ENCODE results near the gene CFL2. TPM values are rescaled to one million over a fixed set of nuclear protein-coding genes. Genes with fewer than 3 reads are reported as not detected.
A peak's percentile ranks its signal among the peaks of the same experiment; 100 is the strongest.

The CFL2 gene
- total RNA-seq, 1 experiment from 2014 or later, result 61.0 TPM

GRCh38 chr14:34680806-34681479 is 33.5 kb downstream of the CFL2 start:
- in situ Hi-C loops (cut with HindIII; ENCODE audit: low sequenced_read_pairs), result no loop called here
- DNase-seq (ENCODE audit: low spot score), result no peak

- in situ Hi-C loops (cut with HindIII; ENCODE audit: low sequenced_read_pairs), result no loop called here
- DNase-seq (ENCODE audit: low spot score), result no peak
Observed at GRCh38 chr14:34678735-34679134, 35.7 kb downstream of the CFL2 start.

- no peak for DNase-seq (ENCODE audit: low spot score)
- in situ Hi-C loops (cut with HindIII; ENCODE audit: low sequenced_read_pairs), result no loop called here
Observed at GRCh38 chr14:34678306-34678705, 36.1 kb downstream of the CFL2 start.

DNA sequence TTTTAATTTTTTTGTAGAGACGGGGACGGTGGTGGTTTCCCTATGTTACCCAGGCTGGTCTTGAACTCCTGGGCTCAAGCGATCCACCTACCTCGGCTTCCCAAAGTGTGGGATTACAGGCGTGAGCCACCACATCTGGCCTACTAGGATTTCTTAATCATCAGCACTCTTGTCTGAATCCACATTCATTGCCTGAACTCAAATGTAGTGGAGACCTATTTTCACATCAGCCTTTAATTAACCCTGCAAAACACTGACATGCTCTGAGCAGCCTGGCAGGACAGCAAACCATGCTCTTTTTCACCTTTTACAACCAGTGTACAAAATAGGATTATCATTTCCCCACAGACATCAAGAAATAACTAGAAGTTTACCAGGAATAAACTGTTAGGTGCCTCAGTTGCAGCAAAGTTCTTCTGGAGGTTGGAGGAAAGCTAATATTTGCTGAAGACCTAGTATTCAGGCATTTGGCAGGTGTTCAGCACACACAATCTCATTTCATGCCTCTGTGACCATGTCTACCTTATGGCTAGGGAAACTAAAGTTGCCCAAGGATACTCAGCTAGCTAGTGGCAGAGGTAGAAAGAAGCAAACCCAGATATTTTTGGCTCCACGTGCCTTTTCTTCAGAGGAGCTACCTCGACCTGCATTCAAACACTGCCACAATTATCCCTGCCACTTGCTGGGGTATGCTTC is 37.7 kb downstream of the CFL2 start:
- peak; percentile 26 for DNase-seq (ENCODE audit: low spot score)
- in situ Hi-C loops (cut with HindIII; ENCODE audit: low sequenced_read_pairs), result no loop called here

DNA sequence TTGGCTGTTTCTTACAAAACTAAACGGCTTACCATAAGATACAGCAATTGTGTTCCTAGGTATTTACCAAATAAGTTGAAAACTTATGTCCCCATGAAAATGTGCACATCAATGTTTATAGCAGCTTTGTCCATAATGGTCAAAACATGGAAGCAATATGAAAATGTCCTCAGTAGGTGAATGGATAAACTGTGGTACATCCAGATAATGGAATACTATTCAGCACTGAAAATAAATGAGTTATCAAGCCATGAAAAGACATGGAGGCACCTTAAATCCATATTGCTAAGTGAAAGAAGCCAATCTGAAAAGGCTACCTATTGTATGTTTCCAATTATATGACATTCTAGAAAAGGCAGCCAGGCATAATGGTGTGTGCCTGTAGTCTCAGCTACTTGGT is 40.7 kb downstream of the CFL2 start:
- no peak for DNase-seq (ENCODE audit: low spot score)
- in situ Hi-C loops (cut with HindIII; ENCODE audit: low sequenced_read_pairs), result no loop called here

- in situ Hi-C loops (cut with HindIII; ENCODE audit: low sequenced_read_pairs), result no loop called here
- no peak for DNase-seq (ENCODE audit: low spot score)
Observed at GRCh38 chr14:34671716-34672115, 42.7 kb downstream of the CFL2 start.

DNA sequence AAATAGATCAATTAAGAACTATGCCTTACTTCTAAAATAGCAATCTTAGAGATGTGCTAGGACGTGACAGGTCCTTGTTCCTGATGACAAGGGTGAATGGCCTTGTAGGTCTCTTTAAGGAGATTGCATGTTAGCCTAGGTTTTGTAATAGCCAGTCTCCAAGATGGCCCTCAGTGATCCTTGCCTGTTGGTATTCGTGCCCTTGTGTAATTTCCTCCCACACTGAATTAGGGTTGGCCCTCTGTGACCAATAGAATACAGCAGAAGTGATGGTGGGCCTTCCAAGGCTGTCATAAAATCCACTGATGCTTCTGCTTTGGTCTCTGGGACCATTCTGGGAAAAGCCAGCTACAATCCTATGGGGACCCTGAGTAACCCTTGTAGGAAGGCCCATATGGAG is 46.3 kb downstream of the CFL2 start:
- no peak for DNase-seq (ENCODE audit: low spot score)
- in situ Hi-C loops (cut with HindIII; ENCODE audit: low sequenced_read_pairs), result no loop called here

GRCh38 chr14:34667007-34667406 is 47.4 kb downstream of the CFL2 start:
- in situ Hi-C loops (cut with HindIII; ENCODE audit: low sequenced_read_pairs), result no loop called here

DNA sequence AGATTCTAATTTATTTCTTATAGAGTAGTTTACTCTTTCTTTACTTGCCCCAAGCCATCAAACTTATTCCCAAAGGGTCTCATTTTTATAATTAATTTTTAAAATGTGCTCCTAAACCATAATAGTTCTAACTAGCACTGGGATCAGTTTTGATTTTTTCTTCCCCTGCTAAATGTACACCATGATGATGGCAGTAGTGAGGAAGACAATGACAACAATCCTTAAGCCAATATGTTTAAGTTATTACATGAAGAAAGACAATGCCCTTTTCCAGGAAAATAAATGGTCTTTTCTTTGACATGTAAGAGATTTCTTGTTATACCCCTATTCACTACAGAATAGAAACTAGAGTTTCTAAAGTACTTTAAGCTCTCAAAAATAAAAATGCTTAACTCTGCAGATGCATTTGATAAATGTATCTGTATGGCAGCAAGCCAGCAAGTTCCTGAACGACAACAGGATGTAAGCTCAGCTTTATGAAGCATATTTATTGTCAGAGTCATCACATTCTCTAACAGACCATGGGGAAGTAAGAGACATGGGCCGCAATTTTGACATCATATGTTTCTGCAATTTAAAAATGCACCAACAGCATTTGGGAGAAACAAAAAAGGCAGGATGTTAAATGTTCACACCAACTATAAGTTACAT is 48.5 kb downstream of the CFL2 start:
- DNase-seq (ENCODE audit: low spot score), result no peak
- in situ Hi-C loops (cut with HindIII; ENCODE audit: low sequenced_read_pairs), result no loop called here

More at GRCh38 chr14:34667007-34667406, 47.4 kb downstream of the CFL2 start:
- no peak for DNase-seq (ENCODE audit: low spot score)

GRCh38 chr14:34662561-34663088 is 51.8 kb downstream of the CFL2 start:
- DNase-seq (ENCODE audit: low spot score), result no peak
- in situ Hi-C loops (cut with HindIII; ENCODE audit: low sequenced_read_pairs), result no loop called here

DNA sequence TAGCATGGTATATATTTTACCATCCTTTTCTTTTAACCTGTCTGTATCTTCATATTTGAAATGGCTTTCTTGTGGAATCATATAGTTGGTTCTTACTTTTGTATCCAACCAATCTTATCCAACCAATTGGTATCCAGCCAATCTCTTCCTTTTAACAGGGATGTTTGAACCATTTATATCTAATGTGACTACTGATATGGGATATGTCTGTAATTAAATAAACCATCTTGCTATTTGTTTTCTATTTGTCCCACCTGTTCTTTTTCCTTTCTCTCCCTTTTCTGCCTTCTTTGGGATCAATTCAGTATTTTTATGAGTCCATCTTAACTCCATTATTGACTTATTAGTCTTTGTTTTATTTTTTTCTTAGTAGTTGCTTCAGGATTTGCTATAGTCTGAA is 53.6 kb downstream of the CFL2 start:
- in situ Hi-C loops (cut with HindIII; ENCODE audit: low sequenced_read_pairs), result no loop called here

More for the DNA sequence above, 53.6 kb downstream of the CFL2 start:
- DNase-seq (ENCODE audit: low spot score), result no peak

Other genes starting within 250 kb of the CFL2 start
- 49.2 and 53.8 TPM in 2 replicates for gene EAPP, start 174.9 kb downstream of the CFL2 start, total RNA-seq (2014; rRNA removed; shearing (Covaris generic))
- gene SNX6, start 84.4 kb downstream of the CFL2 start, total RNA-seq (2014; rRNA removed; shearing (Covaris generic)), result 81.6 and 113 TPM in 2 replicates
- 9.1 and 13.7 TPM in 2 replicates for gene BAZ1A, start 160.8 kb upstream of the CFL2 start, total RNA-seq (2014; rRNA removed; shearing (Covaris generic))